GM18498 (cell line): ENCODE data around the gene GAB2.
"Not testable (repeated sequence)": the region's sequence is repeated elsewhere in the genome, so short reads cannot be mapped to it uniquely, and the experiment has no call there.

Experiments used
- ATAC-seq: cut with Tn5 transposase; IDR thresholded peaks from one replicate; pipeline ENCODE4 v1.9.1; 2021; ENCODE audit warnings: mild to moderate bottlenecking, moderate library complexity; ENCODE audit not compliant: unreplicated experiment

The GAB2 gene

GRCh38 chr11:78192911-78193351 is 224.7 kb downstream of the GAB2 start:
- no peak for ATAC-seq

GRCh38 chr11:78192223-78192719 is 225.3 kb downstream of the GAB2 start:
- ATAC-seq, result no peak

- no peak for ATAC-seq
Observed at GRCh38 chr11:78190871-78191538, 226.6 kb downstream of the GAB2 start.

GRCh38 chr11:78190374-78190773 is 227.2 kb downstream of the GAB2 start:
- no peak for ATAC-seq

GRCh38 chr11:78189851-78190250 is 227.8 kb downstream of the GAB2 start:
- no peak for ATAC-seq

- no peak for ATAC-seq
Observed at GRCh38 chr11:78189174-78189724, 228.4 kb downstream of the GAB2 start.

- ATAC-seq, result peak; percentile 98
Observed at GRCh38 chr11:78188286-78189173, 229.1 kb downstream of the GAB2 start, which contains the start of the genes KCTD21 and USP35. TSS of gene KCTD21 (minus strand) at chr11:78188626. CDS start at chr11:78174554, 14,072 bp downstream. TSS of gene USP35 (plus strand) at chr11:78188919. CDS start at chr11:78196246, 7,327 bp downstream.

- peak; percentile 13 for ATAC-seq
Observed at GRCh38 chr11:78187366-78188285, 230.0 kb downstream of the GAB2 start.

GRCh38 chr11:78181185-78181584 is 236.4 kb downstream of the GAB2 start:
- ATAC-seq, result no peak

GRCh38 chr11:78180751-78181150 is 236.9 kb downstream of the GAB2 start:
- ATAC-seq, result no peak

GRCh38 chr11:78179459-78180071 is 238.1 kb downstream of the GAB2 start:
- no peak for ATAC-seq

GRCh38 chr11:78177216-78177615 is 240.4 kb downstream of the GAB2 start:
- ATAC-seq, result no peak

- no peak for ATAC-seq
Observed at GRCh38 chr11:78176605-78177141, 240.9 kb downstream of the GAB2 start.

- not testable (repeated sequence) for ATAC-seq
Observed at GRCh38 chr11:78175862-78176261, 241.8 kb downstream of the GAB2 start.

GRCh38 chr11:78171951-78172350 is 245.7 kb downstream of the GAB2 start:
- no peak for ATAC-seq

GRCh38 chr11:78170874-78171549 is 246.6 kb downstream of the GAB2 start:
- no peak for ATAC-seq

- ATAC-seq, result no peak
Observed at GRCh38 chr11:78170413-78170812, 247.2 kb downstream of the GAB2 start.

- no peak for ATAC-seq
Observed at GRCh38 chr11:78168539-78169477, 248.8 kb downstream of the GAB2 start.
